Measurements from ENCODE around the gene NSD1.

Gene NSD1, protein sequence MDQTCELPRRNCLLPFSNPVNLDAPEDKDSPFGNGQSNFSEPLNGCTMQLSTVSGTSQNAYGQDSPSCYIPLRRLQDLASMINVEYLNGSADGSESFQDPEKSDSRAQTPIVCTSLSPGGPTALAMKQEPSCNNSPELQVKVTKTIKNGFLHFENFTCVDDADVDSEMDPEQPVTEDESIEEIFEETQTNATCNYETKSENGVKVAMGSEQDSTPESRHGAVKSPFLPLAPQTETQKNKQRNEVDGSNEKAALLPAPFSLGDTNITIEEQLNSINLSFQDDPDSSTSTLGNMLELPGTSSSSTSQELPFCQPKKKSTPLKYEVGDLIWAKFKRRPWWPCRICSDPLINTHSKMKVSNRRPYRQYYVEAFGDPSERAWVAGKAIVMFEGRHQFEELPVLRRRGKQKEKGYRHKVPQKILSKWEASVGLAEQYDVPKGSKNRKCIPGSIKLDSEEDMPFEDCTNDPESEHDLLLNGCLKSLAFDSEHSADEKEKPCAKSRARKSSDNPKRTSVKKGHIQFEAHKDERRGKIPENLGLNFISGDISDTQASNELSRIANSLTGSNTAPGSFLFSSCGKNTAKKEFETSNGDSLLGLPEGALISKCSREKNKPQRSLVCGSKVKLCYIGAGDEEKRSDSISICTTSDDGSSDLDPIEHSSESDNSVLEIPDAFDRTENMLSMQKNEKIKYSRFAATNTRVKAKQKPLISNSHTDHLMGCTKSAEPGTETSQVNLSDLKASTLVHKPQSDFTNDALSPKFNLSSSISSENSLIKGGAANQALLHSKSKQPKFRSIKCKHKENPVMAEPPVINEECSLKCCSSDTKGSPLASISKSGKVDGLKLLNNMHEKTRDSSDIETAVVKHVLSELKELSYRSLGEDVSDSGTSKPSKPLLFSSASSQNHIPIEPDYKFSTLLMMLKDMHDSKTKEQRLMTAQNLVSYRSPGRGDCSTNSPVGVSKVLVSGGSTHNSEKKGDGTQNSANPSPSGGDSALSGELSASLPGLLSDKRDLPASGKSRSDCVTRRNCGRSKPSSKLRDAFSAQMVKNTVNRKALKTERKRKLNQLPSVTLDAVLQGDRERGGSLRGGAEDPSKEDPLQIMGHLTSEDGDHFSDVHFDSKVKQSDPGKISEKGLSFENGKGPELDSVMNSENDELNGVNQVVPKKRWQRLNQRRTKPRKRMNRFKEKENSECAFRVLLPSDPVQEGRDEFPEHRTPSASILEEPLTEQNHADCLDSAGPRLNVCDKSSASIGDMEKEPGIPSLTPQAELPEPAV (N-terminal part only)

DNA sequence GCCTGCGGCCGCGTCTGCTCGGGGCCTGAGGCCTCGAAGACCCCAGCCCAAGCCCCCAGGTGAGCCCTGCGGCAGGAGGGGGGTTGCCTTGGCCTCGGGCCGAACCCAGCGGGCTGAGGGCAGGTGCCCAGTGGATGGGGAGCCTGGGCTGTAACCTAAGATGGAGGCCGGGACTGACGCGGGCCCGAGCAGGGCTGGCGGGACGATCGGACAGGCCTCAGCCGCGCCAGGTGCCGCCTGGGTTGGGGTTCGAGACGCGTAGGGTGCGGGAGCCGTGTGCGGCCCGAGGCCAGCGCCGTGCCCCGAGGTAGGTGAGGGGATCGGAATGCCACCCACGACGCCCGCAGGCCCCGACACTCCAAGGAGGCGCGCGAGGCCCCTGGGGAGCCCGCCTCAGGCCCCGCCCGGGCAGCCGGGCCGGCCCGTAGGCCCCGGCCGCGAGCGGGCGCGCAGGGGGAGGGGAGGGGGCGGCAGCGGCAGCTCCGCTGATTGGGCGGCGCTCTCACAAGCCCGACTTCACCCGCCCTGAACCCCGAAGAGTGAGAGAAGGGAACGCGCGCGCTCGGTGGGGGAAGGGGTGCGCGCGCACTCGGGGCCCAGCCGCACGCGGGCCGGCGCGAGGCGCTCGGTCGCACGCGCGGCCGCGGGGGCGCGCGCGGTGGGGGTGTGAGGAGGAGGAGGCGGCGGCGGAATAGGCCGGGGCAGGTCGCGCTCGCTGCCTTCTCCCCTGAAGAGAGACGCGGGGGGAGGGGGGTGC lies at the start of gene NSD1:
Gene NSD1, plus strand, starts transcription at position 678 of the 757 bp plus-strand sequence. CDS start 1,331 bp downstream, outside the sequence.
- DNase-seq: no peak

DNA sequence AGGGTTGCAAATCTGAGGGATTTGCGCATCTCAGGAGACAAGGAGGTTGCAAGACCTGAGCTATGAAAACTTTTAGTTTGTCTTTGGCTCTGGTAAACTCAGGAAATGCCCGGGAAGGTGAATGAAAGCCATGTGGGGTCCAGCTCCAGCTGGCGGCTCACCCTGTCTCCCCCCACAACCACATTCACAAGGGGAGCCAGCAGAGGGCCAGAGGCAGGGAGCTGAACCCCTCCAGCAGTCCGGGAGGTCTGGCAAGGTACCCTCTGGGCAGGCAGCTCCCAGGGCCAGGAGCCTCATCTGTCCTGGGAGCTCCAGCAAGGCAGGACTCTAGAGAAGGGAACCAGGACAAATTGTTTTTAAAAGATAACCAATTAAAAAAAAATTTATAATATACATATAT lies 49.4 kb upstream of the NSD1 start:
- DNase-seq: no peak

DNA sequence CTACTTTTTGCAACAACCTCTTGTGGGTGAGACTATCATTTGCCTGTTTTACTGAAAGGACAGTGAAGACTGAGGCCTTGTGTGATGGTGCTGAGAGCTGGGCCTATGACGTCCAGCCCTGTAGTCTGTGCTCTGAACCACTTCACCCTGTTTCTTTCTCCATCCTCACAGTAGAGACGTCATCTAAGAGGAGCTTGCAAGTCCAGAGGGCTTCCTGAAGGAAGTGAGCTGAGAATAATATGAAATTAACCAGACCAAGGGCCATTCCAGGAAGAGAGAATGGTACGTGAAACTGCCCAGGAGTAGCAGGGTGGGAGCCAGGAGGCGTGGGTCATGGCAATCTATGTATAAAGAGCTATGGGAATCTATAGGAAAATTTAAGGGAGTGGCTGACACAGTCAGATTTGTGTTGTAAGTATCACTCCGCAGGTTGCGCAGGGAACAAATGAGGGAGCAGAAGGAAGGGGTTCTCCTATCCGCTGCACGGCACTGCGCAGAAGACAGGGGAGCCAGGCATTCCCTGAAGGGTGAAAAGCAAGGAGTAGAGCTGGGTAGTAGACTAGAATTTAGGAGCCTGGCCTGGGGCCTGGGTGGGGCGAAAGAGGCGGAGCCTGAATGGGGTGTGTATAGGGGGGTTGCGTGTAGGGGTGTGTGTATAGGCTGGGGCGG lies 47.5 kb upstream of the NSD1 start:
- DNase-seq: no peak

DNA sequence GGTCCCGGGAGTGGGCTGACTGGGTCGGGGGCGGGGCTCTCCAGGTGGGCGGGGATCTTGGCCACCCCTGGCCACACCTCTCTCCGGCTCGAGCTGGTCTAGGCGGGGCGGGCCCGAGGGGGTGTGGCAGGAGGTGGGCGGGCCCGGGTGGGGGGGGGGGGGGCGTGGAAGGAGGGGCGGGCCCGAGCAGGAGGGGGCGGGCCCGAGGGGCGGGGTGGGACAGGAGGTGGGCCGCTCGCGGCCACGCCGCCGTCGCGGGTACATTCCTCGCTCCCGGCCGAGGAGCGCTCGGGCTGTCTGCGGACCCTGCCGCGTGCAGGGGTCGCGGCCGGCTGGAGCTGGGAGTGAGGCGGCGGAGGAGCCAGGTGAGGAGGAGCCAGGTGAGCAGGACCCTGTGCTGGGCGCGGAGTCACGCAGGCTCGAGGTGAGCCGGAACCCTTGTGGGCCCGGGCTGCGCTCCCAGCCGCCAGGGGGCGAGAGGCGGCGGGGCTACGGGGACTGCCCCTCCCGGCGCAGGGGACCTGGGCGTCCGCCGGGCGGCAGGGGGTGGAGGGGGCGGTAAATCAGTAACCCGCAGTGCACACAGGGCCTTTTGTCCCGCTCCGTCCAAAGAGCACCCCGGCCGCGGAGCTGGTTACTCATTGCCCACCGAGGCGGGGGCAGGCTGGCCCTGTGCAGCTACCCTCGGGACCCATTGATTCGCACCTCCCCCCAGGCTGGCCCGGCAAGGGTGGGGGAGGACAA lies 46.7 kb upstream of the NSD1 start, which contains the start of gene FGFR4:
Gene FGFR4, plus strand, starts transcription at position 262 of the 744 bp plus-strand sequence. CDS start 2,688 bp downstream, outside the sequence.
- no peak for DNase-seq

DNA sequence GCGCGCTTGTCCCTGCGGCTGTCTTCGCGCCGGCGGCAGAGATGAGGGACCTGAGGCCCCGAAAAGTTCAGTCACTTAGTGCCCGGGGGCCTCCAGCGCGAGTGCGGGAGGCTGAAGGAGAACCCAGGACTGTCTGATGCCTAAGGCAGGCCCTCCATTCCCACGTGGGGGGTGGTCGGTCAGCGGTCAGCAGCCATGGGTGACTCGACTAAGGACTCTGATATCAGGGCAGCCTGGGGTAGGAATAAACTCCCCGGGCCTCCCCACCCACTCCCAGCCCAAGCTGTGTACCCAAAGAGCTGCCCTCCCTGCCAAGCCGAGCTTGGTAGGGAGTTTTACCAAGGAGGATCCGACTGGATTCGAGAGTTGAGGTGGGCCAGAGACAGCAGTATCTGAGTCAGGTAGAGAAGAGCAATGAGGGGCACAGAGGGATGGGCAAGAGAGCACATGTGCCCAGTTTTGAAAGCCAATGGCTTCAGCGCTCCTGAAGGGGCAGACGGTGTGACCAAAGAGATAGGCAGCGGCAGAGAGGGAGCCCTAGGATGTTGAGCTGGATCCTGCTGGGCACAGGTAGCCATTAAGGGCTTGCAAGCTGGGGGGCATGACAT lies 46.1 kb upstream of the NSD1 start:
- no peak for DNase-seq

DNA sequence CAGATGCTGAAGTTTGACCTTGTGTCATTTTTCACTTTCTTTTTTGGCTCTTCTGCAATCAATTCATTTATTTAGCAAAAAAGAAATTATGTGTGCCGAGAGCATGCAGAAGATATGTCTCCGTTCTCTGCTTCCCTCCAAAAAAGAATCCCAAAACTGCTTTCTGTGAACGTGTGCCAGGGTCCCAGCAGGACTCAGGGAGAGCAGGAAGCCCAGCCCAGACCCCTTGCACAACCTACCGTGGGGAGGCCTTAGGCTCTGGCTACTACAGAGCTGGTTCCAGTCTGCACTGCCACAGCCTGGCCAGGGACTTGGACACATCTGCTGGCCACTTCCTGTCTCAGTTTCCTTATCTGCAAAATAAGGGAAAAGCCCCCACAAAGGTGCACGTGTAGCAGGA lies 44.4 kb upstream of the NSD1 start:
- DNase-seq: no peak

DNA sequence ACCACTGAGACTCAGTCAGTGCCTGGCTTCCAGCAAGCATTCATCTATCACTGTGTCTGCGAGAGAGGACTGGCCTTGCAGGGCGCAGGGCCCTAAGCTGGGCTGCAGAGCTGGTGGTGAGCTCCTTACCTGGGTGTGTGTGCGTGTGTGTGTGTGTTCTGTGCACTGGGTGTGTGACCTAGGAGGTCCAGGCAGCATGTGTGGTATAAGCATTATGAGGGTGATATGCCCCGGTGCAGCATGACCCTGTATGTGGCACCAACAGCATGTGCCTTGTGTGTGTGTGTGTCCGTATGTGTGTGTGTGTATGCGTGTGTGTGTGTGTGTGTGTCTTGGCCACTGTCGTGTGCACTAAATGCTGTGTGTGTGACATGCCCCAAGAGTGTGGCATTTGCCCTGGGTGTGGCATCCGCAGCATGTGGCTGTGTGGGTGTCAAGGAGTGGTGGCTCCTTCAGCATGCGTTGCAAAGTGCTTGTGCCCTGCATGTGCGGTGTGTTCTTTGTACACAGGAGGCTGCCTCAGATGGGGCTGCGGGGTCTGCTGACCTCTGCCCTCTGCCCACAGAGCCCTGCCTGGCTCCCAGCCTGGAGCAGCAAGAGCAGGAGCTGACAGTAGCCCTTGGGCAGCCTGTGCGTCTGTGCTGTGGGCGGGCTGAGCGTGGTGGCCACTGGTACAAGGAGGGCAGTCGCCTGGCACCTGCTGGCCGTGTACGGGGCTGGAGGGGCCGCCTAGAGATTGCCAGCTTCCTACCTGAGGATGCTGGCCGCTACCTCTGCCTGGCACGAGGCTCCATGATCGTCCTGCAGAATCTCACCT lies 43.5 kb upstream of the NSD1 start:
- no peak for DNase-seq

DNA sequence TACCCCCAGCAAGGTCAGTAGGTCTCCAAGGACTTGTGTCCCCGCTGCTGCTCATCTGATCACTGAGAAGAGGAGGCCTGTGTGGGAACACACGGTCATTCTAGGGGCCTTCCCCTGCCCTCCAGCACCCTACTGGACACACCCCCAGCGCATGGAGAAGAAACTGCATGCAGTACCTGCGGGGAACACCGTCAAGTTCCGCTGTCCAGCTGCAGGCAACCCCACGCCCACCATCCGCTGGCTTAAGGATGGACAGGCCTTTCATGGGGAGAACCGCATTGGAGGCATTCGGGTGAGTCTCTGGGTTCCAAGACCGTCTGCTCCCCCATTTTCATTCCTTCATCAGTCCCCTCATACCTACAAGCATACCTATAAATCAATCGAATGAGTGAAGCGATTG lies 42.8 kb upstream of the NSD1 start:
- no peak for DNase-seq

DNA sequence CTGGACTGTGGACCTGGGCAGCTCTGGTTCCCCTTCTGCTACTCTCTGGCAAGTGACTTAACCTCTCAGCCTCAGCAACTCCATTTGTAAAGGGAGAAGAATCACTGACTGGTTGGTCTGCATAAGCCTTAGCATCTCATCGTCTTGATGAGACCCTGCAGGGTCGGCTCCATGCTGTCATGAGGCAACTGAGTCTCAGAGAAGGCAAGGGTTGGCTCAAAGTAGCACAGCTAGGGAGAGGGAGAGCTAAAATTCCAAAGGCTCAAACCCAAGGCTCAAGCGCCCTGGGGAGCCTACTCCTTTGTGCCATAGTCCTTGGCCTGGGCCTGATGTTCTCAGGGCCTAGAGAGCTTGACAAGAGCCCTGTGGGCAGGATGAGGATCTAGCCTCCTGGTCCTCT lies 42.3 kb upstream of the NSD1 start:
- DNase-seq: no peak

DNA sequence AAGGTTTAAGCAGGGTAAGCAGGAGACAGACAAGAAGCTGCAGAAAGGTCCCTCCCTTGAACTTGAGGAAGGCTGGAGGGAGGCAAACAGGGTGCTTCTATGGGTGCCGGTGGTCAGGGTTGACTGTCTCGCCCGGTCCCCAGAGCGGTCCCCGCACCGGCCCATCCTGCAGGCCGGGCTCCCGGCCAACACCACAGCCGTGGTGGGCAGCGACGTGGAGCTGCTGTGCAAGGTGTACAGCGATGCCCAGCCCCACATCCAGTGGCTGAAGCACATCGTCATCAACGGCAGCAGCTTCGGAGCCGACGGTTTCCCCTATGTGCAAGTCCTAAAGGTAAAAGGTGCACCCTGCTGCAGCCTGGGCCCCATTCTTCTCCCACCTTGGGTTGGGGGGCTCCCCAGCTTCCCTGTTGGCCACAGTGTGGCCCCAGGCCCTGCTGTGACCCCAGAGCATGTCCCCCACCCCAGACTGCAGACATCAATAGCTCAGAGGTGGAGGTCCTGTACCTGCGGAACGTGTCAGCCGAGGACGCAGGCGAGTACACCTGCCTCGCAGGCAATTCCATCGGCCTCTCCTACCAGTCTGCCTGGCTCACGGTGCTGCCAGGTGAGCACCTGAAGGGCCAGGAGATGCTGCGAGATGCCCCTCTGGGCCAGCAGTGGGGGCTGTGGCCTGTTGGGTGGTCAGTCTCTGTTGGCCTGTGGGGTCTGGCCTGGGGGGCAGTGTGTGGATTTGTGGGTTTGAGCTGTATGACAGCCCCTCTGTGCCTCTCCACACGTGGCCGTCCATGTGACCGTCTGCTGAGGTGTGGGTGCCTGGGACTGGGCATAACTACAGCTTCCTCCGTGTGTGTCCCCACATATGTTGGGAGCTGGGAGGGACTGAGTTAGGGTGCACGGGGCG lies 41.1 kb upstream of the NSD1 start:
- DNase-seq: no peak

DNA sequence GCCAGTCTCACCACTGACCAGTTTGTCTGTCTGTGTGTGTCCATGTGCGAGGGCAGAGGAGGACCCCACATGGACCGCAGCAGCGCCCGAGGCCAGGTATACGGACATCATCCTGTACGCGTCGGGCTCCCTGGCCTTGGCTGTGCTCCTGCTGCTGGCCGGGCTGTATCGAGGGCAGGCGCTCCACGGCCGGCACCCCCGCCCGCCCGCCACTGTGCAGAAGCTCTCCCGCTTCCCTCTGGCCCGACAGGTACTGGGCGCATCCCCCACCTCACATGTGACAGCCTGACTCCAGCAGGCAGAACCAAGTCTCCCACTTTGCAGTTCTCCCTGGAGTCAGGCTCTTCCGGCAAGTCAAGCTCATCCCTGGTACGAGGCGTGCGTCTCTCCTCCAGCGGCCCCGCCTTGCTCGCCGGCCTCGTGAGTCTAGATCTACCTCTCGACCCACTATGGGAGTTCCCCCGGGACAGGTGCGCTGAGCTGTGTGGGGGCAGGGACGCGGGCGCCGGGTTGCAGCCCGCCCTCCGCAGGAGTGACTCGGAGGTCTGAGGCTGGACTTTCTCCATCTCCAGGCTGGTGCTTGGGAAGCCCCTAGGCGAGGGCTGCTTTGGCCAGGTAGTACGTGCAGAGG lies 40.4 kb upstream of the NSD1 start:
- no peak for DNase-seq

DNA sequence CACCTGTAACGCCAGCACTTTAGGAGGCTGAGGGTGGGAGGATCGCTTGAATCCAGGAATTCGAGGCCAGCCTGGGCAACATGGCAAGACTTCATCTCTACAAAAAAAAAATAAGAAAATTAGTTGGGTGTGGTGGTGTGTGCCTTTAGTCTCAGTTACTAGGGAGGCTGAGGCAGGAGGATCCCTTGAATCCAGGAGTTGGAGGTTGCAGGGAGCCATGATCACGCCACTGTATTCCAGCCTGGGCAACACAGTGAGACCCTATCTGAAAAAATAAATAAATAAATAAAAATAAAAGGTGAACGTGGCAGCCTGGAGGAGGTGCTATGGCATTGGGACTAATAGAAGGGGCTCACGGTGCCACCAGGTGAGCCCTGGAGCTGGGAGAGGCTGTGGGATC lies 39.8 kb upstream of the NSD1 start:
- DNase-seq: no peak

DNA sequence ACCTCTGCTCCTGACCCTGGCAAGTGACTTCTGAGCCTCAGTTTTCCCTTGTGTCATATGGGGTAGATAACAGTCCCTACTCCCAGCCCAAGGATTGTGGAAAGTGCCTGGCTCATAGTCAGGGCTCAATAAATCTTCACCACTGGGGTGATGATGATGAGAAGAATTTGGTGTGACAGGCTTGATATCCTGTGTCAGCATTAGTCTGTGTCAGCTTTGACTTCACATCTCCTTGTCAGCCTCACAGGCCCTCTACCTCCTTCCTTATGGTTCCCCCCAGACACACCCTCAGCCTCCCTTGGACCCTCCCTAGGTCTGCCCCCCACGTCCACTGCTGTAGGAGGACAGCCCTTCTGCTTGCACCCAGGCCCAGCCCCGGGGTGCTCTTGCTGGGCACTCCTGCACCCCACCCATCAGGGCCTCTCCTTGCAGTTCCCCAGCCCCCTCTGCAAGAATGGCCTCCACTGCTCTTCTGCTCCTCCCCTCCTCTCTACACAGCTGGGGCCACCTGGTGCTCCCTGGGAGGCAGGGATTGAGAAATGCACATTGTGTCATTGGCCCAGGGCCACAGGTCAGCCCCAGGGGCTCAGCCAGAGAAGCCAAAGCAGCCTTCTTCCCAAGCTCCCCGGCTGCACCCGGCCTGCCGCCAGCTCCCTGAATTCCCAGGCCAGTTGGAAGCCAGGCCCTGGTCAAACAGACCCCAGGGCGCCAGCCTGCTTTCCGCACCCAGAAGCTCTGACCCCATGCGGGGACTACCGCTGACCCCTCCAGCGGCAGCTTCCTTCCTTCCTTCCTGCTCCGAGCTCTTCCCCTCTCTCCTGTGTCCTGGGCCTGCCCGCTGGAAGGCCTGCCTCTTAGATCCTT lies 39.1 kb upstream of the NSD1 start:
- no peak for DNase-seq

DNA sequence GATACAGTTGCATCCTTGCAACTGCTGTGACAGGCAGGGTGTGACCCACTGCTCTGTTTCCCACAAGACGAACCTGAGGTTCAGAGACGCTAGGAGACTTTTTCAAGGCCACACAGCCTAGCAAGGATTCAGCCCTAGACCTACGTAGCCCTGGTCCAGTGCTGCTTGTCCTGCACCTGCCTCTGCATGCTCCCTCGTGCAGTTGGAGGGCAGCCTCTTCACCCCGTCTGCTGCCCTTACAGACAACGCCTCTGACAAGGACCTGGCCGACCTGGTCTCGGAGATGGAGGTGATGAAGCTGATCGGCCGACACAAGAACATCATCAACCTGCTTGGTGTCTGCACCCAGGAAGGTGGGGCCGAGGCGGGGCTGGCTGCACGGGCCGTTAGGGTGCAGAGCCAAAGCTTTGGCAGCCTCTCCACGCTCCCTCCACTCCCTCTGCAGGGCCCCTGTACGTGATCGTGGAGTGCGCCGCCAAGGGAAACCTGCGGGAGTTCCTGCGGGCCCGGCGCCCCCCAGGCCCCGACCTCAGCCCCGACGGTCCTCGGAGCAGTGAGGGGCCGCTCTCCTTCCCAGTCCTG lies 38.4 kb upstream of the NSD1 start:
- DNase-seq: no peak

DNA sequence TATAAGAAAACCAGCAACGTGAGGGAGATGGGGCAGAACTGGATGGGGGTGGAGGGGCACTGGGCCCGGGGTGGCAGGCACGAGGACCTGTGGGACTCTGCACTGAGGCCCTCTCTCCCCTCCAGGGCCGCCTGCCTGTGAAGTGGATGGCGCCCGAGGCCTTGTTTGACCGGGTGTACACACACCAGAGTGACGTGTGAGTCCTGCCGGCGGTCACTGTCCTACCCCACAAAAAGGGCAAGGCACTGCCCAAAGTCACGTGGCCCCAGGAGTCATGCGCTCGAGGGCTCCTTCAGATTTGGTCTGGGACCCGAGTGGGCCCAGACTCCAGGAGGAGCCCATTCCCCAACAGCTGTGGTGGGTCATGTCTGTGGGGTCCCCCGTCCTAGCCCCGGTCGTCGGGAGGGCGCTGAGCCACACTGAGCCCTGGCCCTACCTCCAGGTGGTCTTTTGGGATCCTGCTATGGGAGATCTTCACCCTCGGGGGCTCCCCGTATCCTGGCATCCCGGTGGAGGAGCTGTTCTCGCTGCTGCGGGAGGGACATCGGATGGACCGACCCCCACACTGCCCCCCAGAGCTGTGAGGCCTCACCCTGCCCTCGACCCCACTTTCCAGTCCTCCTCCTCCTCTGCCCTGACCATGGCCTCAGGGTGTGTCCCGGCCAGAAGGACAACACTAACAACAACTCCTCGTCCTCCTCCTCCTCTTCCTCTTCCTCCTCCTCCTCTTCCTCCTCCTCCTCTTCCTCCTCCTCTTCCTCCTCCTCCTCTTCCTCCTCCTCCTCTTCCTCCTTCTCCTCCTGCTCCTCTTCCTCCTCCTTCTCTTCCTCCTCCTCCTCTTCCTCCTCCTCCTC lies 37.2 kb upstream of the NSD1 start:
- DNase-seq: no peak

Data from NCI-H1417 treated with DMSO at 0.1 percent for 48 hours (cell line).